ENCODE results near the gene NGEF. TPM values are rescaled to one million over a fixed set of nuclear protein-coding genes. Genes with fewer than 3 reads are reported as not detected.
"Not testable (repeated sequence)": the region's sequence is repeated elsewhere in the genome, so short reads cannot be mapped to it uniquely, and the experiment has no call there.

NGEF gene
- total RNA-seq, 1 donor from 2014 or later: 2.6 TPM

GRCh38 chr2:232866104-232866503, 147.0 kb downstream of the NGEF start:
- no peaks in the 10 kb centered on the region for H3K4me1 ChIP-seq (ENCODE audit: control insufficient read depth in 3 of 3, insufficient read depth in 3 of 3, low read length in 3 of 3)
- peaks cover 4 to 6% (median 6%) of the 10 kb centered on the region in 3 donors for H3K36me3 ChIP-seq (ENCODE audit: control insufficient read depth in 3 of 3, insufficient read depth in 3 of 3, low read length in 3 of 3)
- no peaks in the 10 kb centered on the region for H3K27me3 ChIP-seq (ENCODE audit: control insufficient read depth in 3 of 3, insufficient read depth in 3 of 3, low read length in 3 of 3)
- H3K27ac ChIP-seq (ENCODE audit: low read depth, low read length): no peak overlapping the region
- H3K9me3 ChIP-seq (ENCODE audit: control insufficient read depth in 3 of 3, low read length in 3 of 3): no peaks in the 10 kb centered on the region
- H3K9ac ChIP-seq (ENCODE audit: low read depth in 1 of 3, low read length in 3 of 3): no peak overlapping the region
- H3K4me3 ChIP-seq (ENCODE audit: low read length in 3 of 3): no peak overlapping the region

- H3K36me3 ChIP-seq (ENCODE audit: control insufficient read depth in 3 of 3, insufficient read depth in 3 of 3, low read length in 3 of 3): peaks cover 4 to 12% (median 6%) of the 10 kb centered on the region in 3 donors
- H3K4me1 ChIP-seq (ENCODE audit: control insufficient read depth in 3 of 3, insufficient read depth in 3 of 3, low read length in 3 of 3): no peaks in the 10 kb centered on the region
- H3K9ac ChIP-seq (ENCODE audit: low read depth in 1 of 3, low read length in 3 of 3): no peak overlapping the region
- H3K9me3 ChIP-seq (ENCODE audit: control insufficient read depth in 3 of 3, low read length in 3 of 3): no peaks in the 10 kb centered on the region
- H3K4me3 ChIP-seq (ENCODE audit: low read length in 3 of 3): no peak overlapping the region
- H3K27ac ChIP-seq (ENCODE audit: low read depth, low read length): no peak overlapping the region
- no peaks in the 10 kb centered on the region for H3K27me3 ChIP-seq (ENCODE audit: control insufficient read depth in 3 of 3, insufficient read depth in 3 of 3, low read length in 3 of 3)
Observed at GRCh38 chr2:232865165-232865564, 147.9 kb downstream of the NGEF start.

GRCh38 chr2:232863996-232864395, 149.1 kb downstream of the NGEF start:
- Histone ChIP-seq H3K27me3 (ENCODE audit: control insufficient read depth in 3 of 3, insufficient read depth in 3 of 3, low read length in 3 of 3) (no peaks in the 10 kb centered on the region), H3K36me3 (ENCODE audit: control insufficient read depth in 3 of 3, insufficient read depth in 3 of 3, low read length in 3 of 3) (peaks cover 5 to 12% (median 6%) of the 10 kb centered on the region in 3 donors), H3K4me3 (ENCODE audit: low read length in 3 of 3) (no peak overlapping the region), H3K9ac (ENCODE audit: low read depth in 1 of 3, low read length in 3 of 3) (no peak overlapping the region), H3K27ac (ENCODE audit: low read depth, low read length) (no peak overlapping the region), H3K4me1 (ENCODE audit: control insufficient read depth in 3 of 3, insufficient read depth in 3 of 3, low read length in 3 of 3) (peaks cover 0 to 7% (median 0%) of the 10 kb centered on the region in 3 donors), H3K9me3 (ENCODE audit: control insufficient read depth in 3 of 3, low read length in 3 of 3) (no peaks in the 10 kb centered on the region)

GRCh38 chr2:232861353-232861752, 151.7 kb downstream of the NGEF start:
- H3K27ac ChIP-seq (ENCODE audit: low read depth, low read length): no peak overlapping the region
- H3K9ac ChIP-seq (ENCODE audit: low read depth in 1 of 3, low read length in 3 of 3): no peak overlapping the region
- H3K4me3 ChIP-seq (ENCODE audit: low read length in 3 of 3): no peak overlapping the region
- H3K27me3 ChIP-seq (ENCODE audit: control insufficient read depth in 3 of 3, insufficient read depth in 3 of 3, low read length in 3 of 3): no peaks in the 10 kb centered on the region
- H3K36me3 ChIP-seq (ENCODE audit: control insufficient read depth in 3 of 3, insufficient read depth in 3 of 3, low read length in 3 of 3): peaks cover 14 to 32% (median 30%) of the 10 kb centered on the region in 3 donors
- peaks cover 6 to 25% (median 14%) of the 10 kb centered on the region in 3 donors for H3K4me1 ChIP-seq (ENCODE audit: control insufficient read depth in 3 of 3, insufficient read depth in 3 of 3, low read length in 3 of 3)
- H3K9me3 ChIP-seq (ENCODE audit: control insufficient read depth in 3 of 3, low read length in 3 of 3): no peaks in the 10 kb centered on the region

GRCh38 chr2:232860593-232861241, 152.3 kb downstream of the NGEF start:
- Histone ChIP-seq H3K9ac (ENCODE audit: low read depth in 1 of 3, low read length in 3 of 3) (no peak overlapping the region), H3K36me3 (ENCODE audit: control insufficient read depth in 3 of 3, insufficient read depth in 3 of 3, low read length in 3 of 3) (peaks cover 14 to 32% (median 30%) of the 10 kb centered on the region in 3 donors), H3K27ac (ENCODE audit: low read depth, low read length) (no peak overlapping the region), H3K4me1 (ENCODE audit: control insufficient read depth in 3 of 3, insufficient read depth in 3 of 3, low read length in 3 of 3) (peaks cover 6 to 27% (median 16%) of the 10 kb centered on the region in 3 donors), H3K27me3 (ENCODE audit: control insufficient read depth in 3 of 3, insufficient read depth in 3 of 3, low read length in 3 of 3) (no peaks in the 10 kb centered on the region), H3K9me3 (ENCODE audit: control insufficient read depth in 3 of 3, low read length in 3 of 3) (no peaks in the 10 kb centered on the region), H3K4me3 (ENCODE audit: low read length in 3 of 3) (no peak overlapping the region)

GRCh38 chr2:232859385-232859916, 153.6 kb downstream of the NGEF start:
- Histone ChIP-seq H3K9me3 (ENCODE audit: control insufficient read depth in 3 of 3, low read length in 3 of 3) (no peaks in the 10 kb centered on the region), H3K27me3 (ENCODE audit: control insufficient read depth in 3 of 3, insufficient read depth in 3 of 3, low read length in 3 of 3) (no peaks in the 10 kb centered on the region), H3K4me3 (ENCODE audit: low read length in 3 of 3) (no peak overlapping the region), H3K4me1 (ENCODE audit: control insufficient read depth in 3 of 3, insufficient read depth in 3 of 3, low read length in 3 of 3) (peaks cover 6 to 27% (median 16%) of the 10 kb centered on the region in 3 donors), H3K36me3 (ENCODE audit: control insufficient read depth in 3 of 3, insufficient read depth in 3 of 3, low read length in 3 of 3) (peaks cover 14 to 32% (median 32%) of the 10 kb centered on the region in 3 donors), H3K27ac (ENCODE audit: low read depth, low read length) (no peak overlapping the region), H3K9ac (ENCODE audit: low read depth in 1 of 3, low read length in 3 of 3) (no peak overlapping the region)

- Histone ChIP-seq H3K36me3 (ENCODE audit: control insufficient read depth in 3 of 3, insufficient read depth in 3 of 3, low read length in 3 of 3) (peaks cover 14 to 34% (median 33%) of the 10 kb centered on the region in 3 donors), H3K9me3 (ENCODE audit: control insufficient read depth in 3 of 3, low read length in 3 of 3) (no peaks in the 10 kb centered on the region), H3K4me3 (ENCODE audit: low read length in 3 of 3) (no peak overlapping the region), H3K27me3 (ENCODE audit: control insufficient read depth in 3 of 3, insufficient read depth in 3 of 3, low read length in 3 of 3) (no peaks in the 10 kb centered on the region), H3K4me1 (ENCODE audit: control insufficient read depth in 3 of 3, insufficient read depth in 3 of 3, low read length in 3 of 3) (peaks cover 6 to 42% (median 27%) of the 10 kb centered on the region in 3 donors), H3K9ac (ENCODE audit: low read depth in 1 of 3, low read length in 3 of 3) (no peak overlapping the region), H3K27ac (ENCODE audit: low read depth, low read length) (peak overlapping the region; percentile 52)
Observed at GRCh38 chr2:232857158-232857563, 155.9 kb downstream of the NGEF start.

- peaks cover 6 to 39% (median 27%) of the 10 kb centered on the region in 3 donors for H3K4me1 ChIP-seq (ENCODE audit: control insufficient read depth in 3 of 3, insufficient read depth in 3 of 3, low read length in 3 of 3)
- no peaks in the 10 kb centered on the region for H3K9me3 ChIP-seq (ENCODE audit: control insufficient read depth in 3 of 3, low read length in 3 of 3)
- H3K27me3 ChIP-seq (ENCODE audit: control insufficient read depth in 3 of 3, insufficient read depth in 3 of 3, low read length in 3 of 3): no peaks in the 10 kb centered on the region
- H3K9ac ChIP-seq (ENCODE audit: low read depth in 1 of 3, low read length in 3 of 3): peak overlapping the region in 1 of 3 donors; percentile 20
- H3K27ac ChIP-seq (ENCODE audit: low read depth, low read length): no peak overlapping the region
- H3K36me3 ChIP-seq (ENCODE audit: control insufficient read depth in 3 of 3, insufficient read depth in 3 of 3, low read length in 3 of 3): peaks cover 26 to 53% (median 48%) of the 10 kb centered on the region in 3 donors
- H3K4me3 ChIP-seq (ENCODE audit: low read length in 3 of 3): no peak overlapping the region
Observed at GRCh38 chr2:232854082-232854481, 159.0 kb downstream of the NGEF start.

GRCh38 chr2:232852676-232853075, 160.4 kb downstream of the NGEF start:
- Histone ChIP-seq H3K4me1 (ENCODE audit: control insufficient read depth in 3 of 3, insufficient read depth in 3 of 3, low read length in 3 of 3) (peaks cover 6 to 31% (median 23%) of the 10 kb centered on the region in 3 donors), H3K36me3 (ENCODE audit: control insufficient read depth in 3 of 3, insufficient read depth in 3 of 3, low read length in 3 of 3) (peaks cover 19 to 54% (median 51%) of the 10 kb centered on the region in 3 donors), H3K27me3 (ENCODE audit: control insufficient read depth in 3 of 3, insufficient read depth in 3 of 3, low read length in 3 of 3) (no peaks in the 10 kb centered on the region), H3K9ac (ENCODE audit: low read depth in 1 of 3, low read length in 3 of 3) (no peak overlapping the region), H3K9me3 (ENCODE audit: control insufficient read depth in 3 of 3, low read length in 3 of 3) (no peaks in the 10 kb centered on the region), H3K27ac (ENCODE audit: low read depth, low read length) (peak overlapping the region; percentile 54), H3K4me3 (ENCODE audit: low read length in 3 of 3) (no peak overlapping the region)

- H3K27me3 ChIP-seq (ENCODE audit: control insufficient read depth in 3 of 3, insufficient read depth in 3 of 3, low read length in 3 of 3); H3K4me3 ChIP-seq (ENCODE audit: low read length in 3 of 3); H3K9me3 ChIP-seq (ENCODE audit: control insufficient read depth in 3 of 3, low read length in 3 of 3); H3K9ac ChIP-seq (ENCODE audit: low read depth in 1 of 3, low read length in 3 of 3): not testable (repeated sequence)
- Histone ChIP-seq H3K36me3 (ENCODE audit: control insufficient read depth in 3 of 3, insufficient read depth in 3 of 3, low read length in 3 of 3) (peaks cover 16 to 54% (median 51%) of the 10 kb centered on the region in 3 donors), H3K27ac (ENCODE audit: low read depth, low read length) (peak overlapping the region; percentile 16), H3K4me1 (ENCODE audit: control insufficient read depth in 3 of 3, insufficient read depth in 3 of 3, low read length in 3 of 3) (peaks cover 6 to 27% (median 20%) of the 10 kb centered on the region in 3 donors)
Observed at GRCh38 chr2:232852081-232852480, 161.0 kb downstream of the NGEF start.

All from skeletal muscle tissue (tissue), 4 donors.